K562 (cell line): ENCODE data around the gene IBTK. TPM values are rescaled to one million over a fixed set of nuclear protein-coding genes. Genes with fewer than 3 reads are reported as not detected.
A peak's percentile ranks its signal among the peaks of the same experiment; 100 is the strongest.

Experiments
- ATAC-seq: fragments of 200-7000 bp; cut with Tn5 transposase; 3 replicates; pipeline ENCODE4 v1.9.1; 2020; ENCODE audit warnings: moderate library complexity
- Bru-seq: library from RNA; stranded (reverse); fragments of 400-500 nt; gene quantifications from one replicate; lab custom pipeline; 2021; lab: Mats Ljungman, UMichigan
- BruChase-seq, 2 experiments: library from RNA; stranded (reverse); fragments of 400-500 nt; gene quantifications; one replicate each; lab custom pipeline; 2021; lab: Mats Ljungman, UMichigan
- BruUV-seq: library from RNA; stranded (reverse); fragments of 400-500 nt; replicated peaks from 2 replicates; lab custom pipeline; 2021; lab: Mats Ljungman, UMichigan
- CTCF ChIA-PET: fragments of 300-600 bp; formaldehyde crosslinking; extraction: SDS; loops from one replicate; lab custom pipeline; 2021; ENCODE audit warnings: low intra/inter-chr PET ratio; lab: Yijun Ruan, JAX
- POLR2A ChIA-PET: fragments of 300-600, 350-650 bp; sonication (Branson Sonifier 250); formaldehyde crosslinking; extraction: SDS; loops from one replicate; lab custom pipeline; 2021; ENCODE audit warnings: antibody characterized with exemption, inconsistent platforms; lab: Yijun Ruan, JAX
- DNase-seq, 4 experiments: peaks; one replicate each; pipeline versions ENCODE4 v3.0.0 to v3.0.0-alpha.2; 2011 to 2018; ENCODE audit warnings: low spot score in 3 of 4, mixed read lengths in 3 of 4; ENCODE audit errors: extremely low read depth in 1 of 4
- FAIRE-seq: peaks from 2 replicates; lab custom pipeline; 2011; peaks lifted over from hg19 to GRCh38; lab: Jason Lieb, UNC
- H2AFZ ChIP-seq: 2 replicates; pipeline ENCODE4 v1.6.0; 2011; ENCODE audit warnings: low read depth, low read length, control low read depth, inconsistent platforms
- H3K27ac ChIP-seq: fragments of 200-600 bp; 3 replicates; pipeline ENCODE4 v1.8.0; 2011; ENCODE audit warnings: low read depth, mild to moderate bottlenecking, control low read depth, inconsistent platforms, low read length, moderate library complexity, mixed read lengths; ENCODE audit errors: extremely low read depth
- H3K27me3 ChIP-seq, 2 experiments: fragments of 300-600 bp in 1 of 2; 2 replicates in 1 of 2; 3 replicates in 1 of 2; pipeline versions ENCODE4 v1.6.0 to v1.8.0; 2011; ENCODE audit warnings: inconsistent platforms in 2 of 2, low read length in 2 of 2, mild to moderate bottlenecking in 1 of 2, mixed read lengths in 1 of 2, moderate library complexity in 1 of 2; ENCODE audit not compliant: control insufficient read depth in 2 of 2, insufficient read depth in 2 of 2
- H3K36me3 ChIP-seq: fragments of 300-600 bp; 3 replicates; pipeline ENCODE4 v1.8.0; 2011; ENCODE audit warnings: mild to moderate bottlenecking, low read length, inconsistent platforms; ENCODE audit not compliant: control insufficient read depth, insufficient read depth
- H3K4me1 ChIP-seq, 2 experiments: fragments of 200-600 bp in 1 of 2; replicated peaks in 1 of 2; 2 replicates in 1 of 2; 3 replicates in 1 of 2; pipeline versions ENCODE4 v1.5.1 to v1.8.0; 2011; ENCODE audit warnings: inconsistent platforms in 2 of 2, low read length in 2 of 2, mild to moderate bottlenecking in 1 of 2, mixed read lengths in 1 of 2, moderate library complexity in 1 of 2; ENCODE audit not compliant: control insufficient read depth in 2 of 2, insufficient read depth in 2 of 2
- H3K4me2 ChIP-seq: 2 replicates; pipeline ENCODE4 v1.6.1; 2011; ENCODE audit warnings: low read length, control low read depth, inconsistent platforms, mixed read lengths; ENCODE audit not compliant: insufficient read depth
- H3K4me3 ChIP-seq: fragments of 200-600 bp; sonication (generic), shearing (Covaris generic); 2 replicates; pipeline ENCODE4 v1.5.1; 2016; ENCODE audit warnings: control low read depth, inconsistent platforms
- H3K79me2 ChIP-seq: fragments of 200-600 bp; 3 replicates; pipeline ENCODE4 v1.8.0; 2011; ENCODE audit warnings: low read length, inconsistent platforms; ENCODE audit not compliant: control insufficient read depth, insufficient read depth
- H3K9ac ChIP-seq, 2 experiments: 2 replicates each; pipeline versions ENCODE4 v1.6.0 to v1.6.1; 2011; ENCODE audit warnings: low read depth in 2 of 2, low read length in 2 of 2, control low read depth in 1 of 2, inconsistent platforms in 1 of 2, mild to moderate bottlenecking in 1 of 2, mixed read lengths in 1 of 2; ENCODE audit not compliant: insufficient read depth in 1 of 2
- H3K9me1 ChIP-seq: one replicate; pipeline ENCODE4 v1.6.0; 2011; ENCODE audit warnings: inconsistent platforms, mild to moderate bottlenecking, low read length, moderate library complexity; ENCODE audit not compliant: control insufficient read depth, insufficient read depth
- H3K9me3 ChIP-seq: replicated peaks from 2 replicates; pipeline ENCODE4 v1.5.1; 2011; ENCODE audit warnings: low read depth, low read length, inconsistent platforms; ENCODE audit not compliant: control insufficient read depth, insufficient read depth
- H4K20me1 ChIP-seq: replicated peaks from 2 replicates; pipeline ENCODE4 v1.6.1; 2011; ENCODE audit warnings: low read length, inconsistent platforms, mixed read lengths; ENCODE audit not compliant: control insufficient read depth, insufficient read depth
- GATA2 ChIP-seq: sonication (generic); formaldehyde crosslinking; IDR thresholded peaks from 2 replicates; pipeline ENCODE4 v1.4.0; 2020; ENCODE audit warnings: mild to moderate bottlenecking, missing genetic modification reagents
- ILK ChIP-seq: fragments of 450-650 bp; IDR thresholded peaks from 2 replicates; pipeline ENCODE4 v1.6.1; 2016; ENCODE audit warnings: missing genetic modification characterization, low read depth, mild to moderate bottlenecking, missing compliant biosample characterization, moderate library complexity, borderline replicate concordance
- IRF2 ChIP-seq: sonication (generic); formaldehyde crosslinking; IDR thresholded peaks from 2 replicates; pipeline ENCODE4 v1.8.1; 2022; ENCODE audit warnings: mild to moderate bottlenecking, missing genetic modification reagents
- SP1 ChIP-seq: sonication (generic); formaldehyde crosslinking; IDR thresholded peaks from 2 replicates; pipeline ENCODE4 v1.8.1; 2022; ENCODE audit warnings: mild to moderate bottlenecking, missing genetic modification reagents
- STAT5A ChIP-seq: IDR thresholded peaks from 2 replicates; pipeline ENCODE4 v1.6.1; 2012; ENCODE audit warnings: low read length, inconsistent platforms, borderline replicate concordance
- TAL1 ChIP-seq: fragments of 450-650 bp; IDR thresholded peaks from 2 replicates; pipeline ENCODE4 v1.6.1; 2016; ENCODE audit warnings: mild to moderate bottlenecking
- WGBS: fragments of 100-300 bp; shearing (Covaris generic); methylation state at CpG from one replicate; pipeline ENCODE4 v1.1.6; 2016; ENCODE audit warnings: low coverage, mixed read lengths; ENCODE audit not compliant: insufficient coverage; ENCODE audit errors: missing lambda C conversion rate; 5-methylcytosine and 5-hydroxymethylcytosine counted together
- in situ Hi-C: fragments of 300-500 bp; cut with MboI; formaldehyde crosslinking; loops from 4 replicates; pipeline ENCODE4 v1.15.0; 2018; ENCODE audit warnings: inconsistent platforms, mixed read lengths
- intact Hi-C: fragments of 100-400 bp; cut with micrococcal nuclease; formaldehyde crosslinking; loops from 2 replicates; pipeline ENCODE4 v1.14.2; 2022
- long read RNA-seq, 3 experiments: library from polyadenylated mRNA in 2 of 3; library from RNA in 1 of 3; unstranded in 2 of 3; stranded (forward) in 1 of 3; transcript quantifications; one replicate each; pipeline ENCODE4 v2.0.0, GENCODE V29; 2019 to 2022
- polyA minus RNA-seq, 3 experiments: library from RNA; depleted of rRNA, polyadenylated mRNA; stranded (reverse); fragments of >200 nt; gene quantifications; 2 replicates each; pipeline ENCODE4 v1.2.3, GENCODE V29; 2011
- polyA plus RNA-seq, 8 experiments: library from polyadenylated mRNA; depleted of rRNA in 4 of 8; stranded (reverse) in 5 of 8; unstranded in 3 of 8; fragments of >200 nt; fragmentation: Nextera tagmentation in 2 of 8; fragmentation: Illumina TruSeq in 1 of 8; extraction: Ambion mirVana in 2 of 8; extraction: Trizol in 1 of 8; gene quantifications; 2 replicates each; pipeline versions ENCODE4 v1.2.1 to v1.2.3, GENCODE V29; 2011 to 2014; ENCODE audit warnings: inconsistent platforms in 1 of 8, missing spikeins in 1 of 8
- total RNA-seq, 7 experiments: library from RNA; depleted of rRNA in 6 of 7; stranded (reverse); fragments of >200 nt in 6 of 7; fragmentation: Illumina TruSeq in 2 of 7; extraction: Trizol in 2 of 7; gene quantifications; 2 replicates each; pipeline versions ENCODE4 v1.2.1 to v1.2.3, GENCODE V29; 2011 to 2021; ENCODE audit warnings: low replicate concordance in 1 of 7
- TF ChIP-seq, protein P1 (sequence below): fragments of 450-650 bp; IDR thresholded peaks from 2 replicates; pipeline ENCODE4 v1.6.1; 2018; ENCODE audit not compliant: partially characterized antibody

The IBTK gene, protein sequence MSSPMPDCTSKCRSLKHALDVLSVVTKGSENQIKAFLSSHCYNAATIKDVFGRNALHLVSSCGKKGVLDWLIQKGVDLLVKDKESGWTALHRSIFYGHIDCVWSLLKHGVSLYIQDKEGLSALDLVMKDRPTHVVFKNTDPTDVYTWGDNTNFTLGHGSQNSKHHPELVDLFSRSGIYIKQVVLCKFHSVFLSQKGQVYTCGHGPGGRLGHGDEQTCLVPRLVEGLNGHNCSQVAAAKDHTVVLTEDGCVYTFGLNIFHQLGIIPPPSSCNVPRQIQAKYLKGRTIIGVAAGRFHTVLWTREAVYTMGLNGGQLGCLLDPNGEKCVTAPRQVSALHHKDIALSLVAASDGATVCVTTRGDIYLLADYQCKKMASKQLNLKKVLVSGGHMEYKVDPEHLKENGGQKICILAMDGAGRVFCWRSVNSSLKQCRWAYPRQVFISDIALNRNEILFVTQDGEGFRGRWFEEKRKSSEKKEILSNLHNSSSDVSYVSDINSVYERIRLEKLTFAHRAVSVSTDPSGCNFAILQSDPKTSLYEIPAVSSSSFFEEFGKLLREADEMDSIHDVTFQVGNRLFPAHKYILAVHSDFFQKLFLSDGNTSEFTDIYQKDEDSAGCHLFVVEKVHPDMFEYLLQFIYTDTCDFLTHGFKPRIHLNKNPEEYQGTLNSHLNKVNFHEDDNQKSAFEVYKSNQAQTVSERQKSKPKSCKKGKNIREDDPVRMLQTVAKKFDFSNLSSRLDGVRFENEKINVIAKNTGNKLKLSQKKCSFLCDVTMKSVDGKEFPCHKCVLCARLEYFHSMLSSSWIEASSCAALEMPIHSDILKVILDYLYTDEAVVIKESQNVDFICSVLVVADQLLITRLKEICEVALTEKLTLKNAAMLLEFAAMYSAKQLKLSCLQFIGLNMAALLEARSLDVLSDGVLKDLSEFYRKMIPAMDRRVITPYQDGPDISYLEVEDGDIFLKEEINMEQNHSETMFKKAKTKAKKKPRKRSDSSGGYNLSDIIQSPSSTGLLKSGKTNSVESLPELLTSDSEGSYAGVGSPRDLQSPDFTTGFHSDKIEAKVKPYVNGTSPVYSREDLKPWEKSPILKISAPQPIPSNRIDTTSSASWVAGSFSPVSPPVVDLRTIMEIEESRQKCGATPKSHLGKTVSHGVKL (N-terminal part only)
- total RNA-seq (2011; cell fraction: chromatin; rRNA removed; ENCODE audit: low replicate concordance), result 28.6 and 102 TPM in 2 replicates
- 13.7 and 19.1 TPM in 2 replicates for total RNA-seq (2011; cell fraction: nucleolus; rRNA removed)
- total RNA-seq (2011; cell fraction: nucleoplasm; rRNA removed), result 31.2 and 36.9 TPM in 2 replicates
- total RNA-seq (2014; rRNA removed) (15.8 and 17.3 TPM in 2 replicates), total RNA-seq (2014; rRNA removed; fragmentation: Illumina TruSeq; extraction: Trizol) (33.9 and 40.4 TPM in 2 replicates), total RNA-seq (2015; rRNA removed; fragmentation: Illumina TruSeq; extraction: Trizol) (31.6 and 36.4 TPM in 2 replicates), total RNA-seq (2021) (22.2 and 22.9 TPM in 2 replicates), polyA plus RNA-seq (2011; rRNA removed) (18.3 and 25.6 TPM in 2 replicates), polyA plus RNA-seq (2014; fragmentation: Illumina TruSeq; extraction: Trizol) (19.8 and 21.8 TPM in 2 replicates), polyA plus RNA-seq (2014; fragmentation: Nextera tagmentation; extraction: Ambion mirVana) (10 to 100 TPM; 13.2 to 16.9 TPM), polyA plus RNA-seq (2014; rRNA removed) (13.3 and 15.9 TPM in 2 replicates), polyA minus RNA-seq (2011; rRNA and poly(A)+ RNA removed) (67.7 and 72.7 TPM in 2 replicates), Bru-seq, nascent RNA (percentile 84 among the genes with signal in this experiment), BruChase-seq, experiment 1, labeled RNA remaining after a 2-hour chase (percentile 90 among the genes with signal in this experiment), BruChase-seq, experiment 2, labeled RNA remaining after a 6-hour chase (percentile 89 among the genes with signal in this experiment)
- polyA plus RNA-seq (2011; cell fraction: cytosol; rRNA removed), result 3.0 and 5.8 TPM in 2 replicates
- polyA plus RNA-seq (2011; cell fraction: nucleus; rRNA removed), result 13.8 and 17.4 TPM in 2 replicates
- polyA plus RNA-seq (2012), result 12.8 and 14.0 TPM in 2 replicates
- polyA minus RNA-seq (2011; cell fraction: cytosol; rRNA and poly(A)+ RNA removed), result 17.6 and 20.9 TPM in 2 replicates
- polyA minus RNA-seq (2011; cell fraction: nucleus; rRNA and poly(A)+ RNA removed), result 30.8 and 51.0 TPM in 2 replicates
- long read RNA-seq, experiment 1, full-length matches to known transcripts, result 9 of 51 reads
- long read RNA-seq, experiment 1, partial matches to known transcripts, result 30 of 51 reads
- long read RNA-seq, experiment 1, other reads (novel, unspliced or antisense), result 12 of 51 reads
- long read RNA-seq, experiment 2, partial matches to known transcripts, result 2 of 13 reads
- long read RNA-seq, experiment 2, other reads (novel, unspliced or antisense), result 11 of 13 reads
- long read RNA-seq, experiment 3, partial matches to known transcripts, result 13 of 14 reads
- long read RNA-seq, experiment 3, other reads (novel, unspliced or antisense), result 1 of 14 reads

DNA sequence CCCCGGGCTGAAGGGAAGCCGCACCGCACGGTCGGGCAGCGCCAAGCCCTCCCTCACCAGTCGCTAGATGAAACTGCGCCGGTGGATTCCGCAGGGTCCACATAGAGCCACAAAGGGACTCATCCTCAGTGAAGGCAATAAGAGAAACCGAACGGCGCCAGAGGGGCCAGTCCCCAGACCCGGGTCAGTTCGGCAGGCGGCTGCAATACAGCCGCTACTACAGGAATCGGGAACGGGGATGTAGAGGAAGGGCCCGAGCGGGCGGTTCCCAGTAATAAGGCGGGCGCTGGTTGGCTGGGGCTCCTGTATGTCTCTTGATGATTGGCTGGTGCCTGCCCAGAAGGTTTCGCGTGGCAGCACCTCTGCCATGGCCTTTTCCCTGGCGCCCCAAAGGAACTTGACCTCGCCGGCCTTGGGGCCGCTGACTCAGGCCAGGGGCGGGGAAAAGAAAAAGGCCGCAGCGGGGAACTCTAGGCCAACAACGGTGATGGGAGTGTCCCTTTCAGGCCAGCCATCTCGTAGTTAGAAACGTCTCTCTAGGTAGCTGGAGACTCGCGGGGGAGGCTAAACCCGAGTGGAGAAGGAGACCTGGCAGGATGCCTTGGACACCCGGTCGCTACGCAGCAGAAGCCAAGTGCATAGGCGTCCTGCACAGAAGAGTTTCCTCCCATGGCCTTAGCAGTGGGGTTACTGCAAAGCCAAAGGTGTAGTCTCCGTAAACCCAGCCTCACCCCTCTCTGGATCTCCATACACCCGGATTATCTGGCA lies at the start of gene IBTK:
Gene IBTK (minus strand): TSS at position 240 of the 768 bp plus-strand sequence. CDS start 7,258 bp downstream, outside the sequence.
- 0 out of 2 replicates have a peak, but pooled peaks cover 1% of the 10 kb centered on the region for H3K9me3 ChIP-seq
- peak within 1 kb of the TSS; percentile 100 for H2AFZ ChIP-seq
- ATAC-seq, result peak; percentile 86
- CTCF ChIA-PET, result interaction anchor here (0.6 to 0.7 kb wide), 2 partner anchors 57 to 967 kb away, joined by 3 to 6 read pairs; no protein-coding TSS in a partner anchor
- DNase-seq, result peak; percentile 96 to 99 (median 98)
- H4K20me1 ChIP-seq, result no peaks in the 10 kb centered on the region
- H3K4me3 ChIP-seq, result peak within 1 kb of the TSS; percentile 83
- peak within 1 kb of the TSS; percentile 87 to 93 for H3K9ac ChIP-seq
- intact Hi-C loops, result loop anchor here (5.0 kb wide), 1 partner anchor 40 kb away; no protein-coding TSS in a partner anchor
- no peaks in the 10 kb centered on the region for H3K9me1 ChIP-seq
- POLR2A ChIA-PET, result interaction anchor here (0.6 to 1.3 kb wide), 5 partner anchors 14 to 951 kb away, joined by 3 to 4 read pairs (median 3); no protein-coding TSS in a partner anchor
- FAIRE-seq, result peak; percentile 84
- WGBS, result 1% methylated on average over 43 of the region's 45 CpGs
- in situ Hi-C loops, result loop anchor here (25.0 kb wide), 1 partner anchor 940 kb away; the partner anchor contains the start of genes PGM3 and RWDD2A
- H3K27ac ChIP-seq, result peak within 1 kb of the TSS; percentile 97
- H3K36me3 ChIP-seq, result peaks cover 16% of the 10 kb centered on the region; the same call in 2 of the 3 replicates
- TSS peak; percentile 93 for BruUV-seq
- H3K79me2 ChIP-seq, result peaks cover 47% of the 10 kb centered on the region
- peaks cover 12 to 14% of the 10 kb centered on the region in 2 experiments; a peak in 4 of 5 replicates for H3K4me1 ChIP-seq
- peak within 1 kb of the TSS; percentile 97 for H3K4me2 ChIP-seq
- H3K27me3 ChIP-seq, result no peaks in the 10 kb centered on the region
- TF ChIP-seq STAT5A (no peak), SP1 (CRISPR knock-in tag) (peak; percentile 52), ILK (tag) (no peak), TAL1 (no peak), GATA2 (CRISPR knock-in tag) (no peak), IRF2 (no peak)
- TF ChIP-seq, protein P1, sequence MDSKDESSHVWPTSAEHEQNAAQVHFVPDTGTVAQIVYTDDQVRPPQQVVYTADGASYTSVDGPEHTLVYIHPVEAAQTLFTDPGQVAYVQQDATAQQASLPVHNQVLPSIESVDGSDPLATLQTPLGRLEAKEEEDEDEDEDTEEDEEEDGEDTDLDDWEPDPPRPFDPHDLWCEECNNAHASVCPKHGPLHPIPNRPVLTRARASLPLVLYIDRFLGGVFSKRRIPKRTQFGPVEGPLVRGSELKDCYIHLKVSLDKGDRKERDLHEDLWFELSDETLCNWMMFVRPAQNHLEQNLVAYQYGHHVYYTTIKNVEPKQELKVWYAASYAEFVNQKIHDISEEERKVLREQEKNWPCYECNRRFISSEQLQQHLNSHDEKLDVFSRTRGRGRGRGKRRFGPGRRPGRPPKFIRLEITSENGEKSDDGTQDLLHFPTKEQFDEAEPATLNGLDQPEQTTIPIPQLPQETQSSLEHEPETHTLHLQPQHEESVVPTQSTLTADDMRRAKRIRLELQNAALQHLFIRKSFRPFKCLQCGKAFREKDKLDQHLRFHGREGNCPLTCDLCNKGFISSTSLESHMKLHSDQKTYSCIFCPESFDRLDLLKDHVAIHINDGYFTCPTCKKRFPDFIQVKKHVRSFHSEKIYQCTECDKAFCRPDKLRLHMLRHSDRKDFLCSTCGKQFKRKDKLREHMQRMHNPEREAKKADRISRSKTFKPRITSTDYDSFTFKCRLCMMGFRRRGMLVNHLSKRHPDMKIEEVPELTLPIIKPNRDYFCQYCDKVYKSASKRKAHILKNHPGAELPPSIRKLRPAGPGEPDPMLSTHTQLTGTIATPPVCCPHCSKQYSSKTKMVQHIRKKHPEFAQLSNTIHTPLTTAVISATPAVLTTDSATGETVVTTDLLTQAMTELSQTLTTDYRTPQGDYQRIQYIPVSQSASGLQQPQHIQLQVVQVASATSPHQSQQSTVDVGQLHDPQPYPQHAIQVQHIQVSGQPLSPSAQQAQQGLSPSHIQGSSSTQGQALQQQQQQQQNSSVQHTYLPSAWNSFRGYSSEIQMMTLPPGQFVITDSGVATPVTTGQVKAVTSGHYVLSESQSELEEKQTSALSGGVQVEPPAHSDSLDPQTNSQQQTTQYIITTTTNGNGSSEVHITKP, result peak; percentile 82
